ENCODE measurements around the gene FAT2. TPM values are rescaled to one million over a fixed set of nuclear protein-coding genes. Genes with fewer than 3 reads are reported as not detected.

Gene FAT2
- total RNA-seq, 2 experiments from 2014 or later = not detected

GRCh38 chr5:151627650-151628049 lies 36.5 kb upstream of the FAT2 start:
- POLR2A ChIA-PET = interaction anchor here (1.1 kb wide), 1 partner anchor 22 kb away, joined by 4 read pairs; no protein-coding TSS in a partner anchor
- DNase-seq (ENCODE audit: low spot score) = no peak
- Histone ChIP-seq H3K27ac (ENCODE audit: low read depth, low read length, poor library complexity, severe bottlenecking) (no peak overlapping the region), H4K20me1 (ENCODE audit: insufficient read depth, low read length) (no peaks in the 10 kb centered on the region), H3K79me2 (ENCODE audit: insufficient read depth, low read depth, low read length) (no peaks in the 10 kb centered on the region), H3K36me3 (ENCODE audit: insufficient read depth, low read length) (no peaks in the 10 kb centered on the region), H2AFZ (ENCODE audit: low read length) (no peak overlapping the region), H3K4me2 (ENCODE audit: low read length) (no peak overlapping the region), H3K4me1 (ENCODE audit: insufficient read depth, low read length, poor library complexity, severe bottlenecking) (no peaks in the 10 kb centered on the region), H3K4me3 (ENCODE audit: low read depth, low read length, poor library complexity, severe bottlenecking) (no peak overlapping the region), H3K9me2 (ENCODE audit: insufficient read depth, low read length) (no peaks in the 10 kb centered on the region), H3K9me3 (ENCODE audit: low read length) (no peaks in the 10 kb centered on the region)
- TF ChIP-seq CTCF (conservative IDR thresholded peaks at IDR 0.05; ENCODE audit: low read length) = no peak
- no peak for TF ChIP-seq EZH2phosphoT487 (IDR thresholded peaks at IDR 0.05; ENCODE audit: borderline replicate concordance, low read depth, low read length)
- intact Hi-C loops (cut with micrococcal nuclease; ENCODE audit: unreplicated experiment) = no loop called here
- CTCF ChIA-PET (ENCODE audit: unreplicated experiment) = no interaction called here
- BruUV-seq (replicated peaks) = no TSS peak

- no peak for TF ChIP-seq CTCF (conservative IDR thresholded peaks at IDR 0.05; ENCODE audit: low read length)
- no peak for TF ChIP-seq EZH2phosphoT487 (IDR thresholded peaks at IDR 0.05; ENCODE audit: borderline replicate concordance, low read depth, low read length)
- H3K27ac ChIP-seq (ENCODE audit: low read depth, low read length, poor library complexity, severe bottlenecking) = no peak overlapping the region
These were observed 34.2 kb upstream of the FAT2 start for GRCh38 chr5:151625285-151625684.

GRCh38 chr5:151624476-151624875 lies 33.3 kb upstream of the FAT2 start:
- DNase-seq (ENCODE audit: low spot score) = no peak
- Histone ChIP-seq H3K4me3 (ENCODE audit: low read depth, low read length, poor library complexity, severe bottlenecking) (no peak overlapping the region), H3K4me2 (ENCODE audit: low read length) (no peak overlapping the region), H3K4me1 (ENCODE audit: insufficient read depth, low read length, poor library complexity, severe bottlenecking) (no peaks in the 10 kb centered on the region), H3K9me2 (ENCODE audit: insufficient read depth, low read length) (no peaks in the 10 kb centered on the region), H2AFZ (ENCODE audit: low read length) (no peak overlapping the region), H4K20me1 (ENCODE audit: insufficient read depth, low read length) (no peaks in the 10 kb centered on the region), H3K9me3 (ENCODE audit: low read length) (no peaks in the 10 kb centered on the region), H3K27ac (ENCODE audit: low read depth, low read length, poor library complexity, severe bottlenecking) (no peak overlapping the region), H3K79me2 (ENCODE audit: insufficient read depth, low read depth, low read length) (no peaks in the 10 kb centered on the region), H3K36me3 (ENCODE audit: insufficient read depth, low read length) (no peaks in the 10 kb centered on the region)
- CTCF ChIA-PET (ENCODE audit: unreplicated experiment) = no interaction called here
- POLR2A ChIA-PET = interaction anchor here (1.0 to 1.2 kb wide), 2 partner anchors 21 to 125 kb away, joined by 3 read pairs; no protein-coding TSS in a partner anchor
- no TSS peak for BruUV-seq (replicated peaks)
- intact Hi-C loops (cut with micrococcal nuclease; ENCODE audit: unreplicated experiment) = no loop called here
- TF ChIP-seq EZH2phosphoT487 (IDR thresholded peaks at IDR 0.05; ENCODE audit: borderline replicate concordance, low read depth, low read length) = no peak
- no peak for TF ChIP-seq CTCF (conservative IDR thresholded peaks at IDR 0.05; ENCODE audit: low read length)

More at GRCh38 chr5:151625285-151625684, 34.2 kb upstream of the FAT2 start:
- Histone ChIP-seq H3K4me3 (ENCODE audit: low read depth, low read length, poor library complexity, severe bottlenecking) (no peak overlapping the region), H4K20me1 (ENCODE audit: insufficient read depth, low read length) (no peaks in the 10 kb centered on the region), H3K79me2 (ENCODE audit: insufficient read depth, low read depth, low read length) (no peaks in the 10 kb centered on the region), H3K9me3 (ENCODE audit: low read length) (no peaks in the 10 kb centered on the region), H3K4me1 (ENCODE audit: insufficient read depth, low read length, poor library complexity, severe bottlenecking) (no peaks in the 10 kb centered on the region), H3K36me3 (ENCODE audit: insufficient read depth, low read length) (no peaks in the 10 kb centered on the region), H3K9me2 (ENCODE audit: insufficient read depth, low read length) (no peaks in the 10 kb centered on the region), H2AFZ (ENCODE audit: low read length) (no peak overlapping the region), H3K4me2 (ENCODE audit: low read length) (no peak overlapping the region)
- intact Hi-C loops (cut with micrococcal nuclease; ENCODE audit: unreplicated experiment) = no loop called here
- no peak for DNase-seq (ENCODE audit: low spot score)
- ChIA-PET POLR2A (interaction anchor here (1.0 to 1.2 kb wide), 2 partner anchors 21 to 124 kb away, joined by 3 read pairs; no protein-coding TSS in a partner anchor), CTCF (ENCODE audit: unreplicated experiment) (interaction anchor here (0.6 kb wide), 1 partner anchor 106 kb away, joined by 3 read pairs; no protein-coding TSS in a partner anchor)
- BruUV-seq (replicated peaks) = no TSS peak

Data from OCI-LY7 (cell line).